Measurements from ENCODE around the gene KRT79.

GRCh38 chr12:52776913-52777395 is 57.2 kb downstream of the KRT79 start, which contains the start of gene KRT76:
- TF ChIP-seq CTCF (IDR thresholded peaks at IDR 0.05; ENCODE audit: insufficient read depth, low read length) (no peak), POLR2AphosphoS5 (IDR thresholded peaks at IDR 0.05; ENCODE audit: low read depth) (no peak)
